Gastrocnemius medialis (tissue), 4 donors: Measurements from ENCODE around the gene EEPD1. TPM values are rescaled to one million over a fixed set of nuclear protein-coding genes. Genes with fewer than 3 reads are reported as not detected.

Experiments used
- ATAC-seq, 2 donors: fragments of 150-250 bp; one replicate each; pipeline ENCODE4 v1.9.1; 2016
- DNase-seq, 2 donors: peaks; one replicate each; pipeline ENCODE4 v3.0.0-alpha.2; 2019
- H3K27ac ChIP-seq, 4 donors: fragments of 200-600 bp; sonication (generic); 1 replicate in 1 of 4; 2 replicates in 3 of 4; pipeline ENCODE4 v1.5.1; 2016 to 2018; ENCODE audit warnings: mild to moderate bottlenecking in 2 of 4, moderate library complexity in 1 of 4
- H3K27me3 ChIP-seq, 3 donors: fragments of 200-600 bp; sonication (generic) in 2 of 3; 1 replicate in 1 of 3; 2 replicates in 2 of 3; pipeline versions ENCODE4 v1.5.1 to v1.6.0; 2016 to 2019; ENCODE audit warnings: mild to moderate bottlenecking in 1 of 3, moderate library complexity in 1 of 3
- H3K36me3 ChIP-seq, 2 donors: fragments of 200-600 bp; sonication (generic) in 1 of 2; one replicate each; pipeline ENCODE4 v1.5.1; 2017 to 2018
- H3K4me1 ChIP-seq, 2 donors: fragments of 200-600 bp; sonication (generic) in 1 of 2; one replicate each; pipeline ENCODE4 v1.5.1; 2016 to 2017; ENCODE audit warnings: mild to moderate bottlenecking in 2 of 2
- H3K4me3 ChIP-seq, 4 donors: fragments of 200-600 bp; sonication (generic) in 3 of 4; 1 replicate in 1 of 4; 2 replicates in 3 of 4; pipeline ENCODE4 v1.5.1; 2016 to 2019; ENCODE audit warnings: mild to moderate bottlenecking in 2 of 4
- H3K9me3 ChIP-seq, 3 donors: fragments of 200-600 bp; sonication (generic) in 2 of 3; 1 replicate in 1 of 3; 2 replicates in 2 of 3; pipeline ENCODE4 v1.5.1; 2016 to 2019
- POLR2A ChIP-seq, 2 donors: fragments of 450-650 bp; IDR thresholded peaks; one replicate each; pipeline ENCODE4 v1.6.1; 2017; ENCODE audit warnings: antibody characterized with exemption in 2 of 2, mild to moderate bottlenecking in 2 of 2, moderate library complexity in 2 of 2
- in situ Hi-C, 4 donors: fragments of 200-750 bp; cut with MboI; loops; one replicate each; pipeline versions ENCODE4 v1.15.0 to v1.8.0; 2017; ENCODE audit warnings: low sequenced_read_pairs in 4 of 4
- intact Hi-C: fragments of 100-400 bp; cut with DNase I; formaldehyde crosslinking; loops from one replicate; pipeline ENCODE4 v1.15.1; 2023; ENCODE audit warnings: low total_unique reads
- total RNA-seq, 4 donors: library from RNA; depleted of rRNA; stranded (reverse); fragments of >200 nt; gene quantifications; one replicate each; pipeline versions ENCODE4 v1.1.0 to v1.2.3, GENCODE V29; 2016
- TF ChIP-seq, protein P1 (sequence below), 5 experiments: fragments of 450-650 bp in 3 of 5; fragments of 200-600 bp in 2 of 5; sonication (generic) in 2 of 5; IDR thresholded peaks in 4 of 5; conservative IDR thresholded peaks in 1 of 5; 1 replicate in 4 of 5; 2 replicates in 1 of 5; pipeline ENCODE4 v1.5.1; 2016 to 2019; ENCODE audit warnings: antibody characterized with exemption in 5 of 5, mild to moderate bottlenecking in 3 of 5, moderate library complexity in 3 of 5

EEPD1 gene
- total RNA-seq, 4 donors from 2014 or later, result 41.0 to 68.5 (median 61.3) TPM

DNA sequence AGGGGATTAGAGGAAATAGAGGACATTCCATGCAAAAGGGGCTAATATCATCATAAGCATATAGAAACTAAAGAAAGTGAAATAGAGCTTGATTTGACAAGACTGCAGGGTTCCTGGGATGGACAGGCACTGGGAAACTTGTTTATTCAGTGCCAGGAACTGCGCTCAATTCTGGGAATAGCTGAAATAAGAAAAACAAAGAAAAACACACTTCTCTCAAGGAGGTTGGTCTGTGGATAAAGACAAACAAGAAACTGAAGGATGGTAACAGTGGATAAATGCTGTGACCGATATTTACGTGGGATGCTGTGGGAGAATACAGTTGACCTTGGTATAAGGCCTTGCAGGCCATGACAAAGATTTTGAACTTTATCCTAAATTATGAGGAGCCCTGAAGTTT, 195.7 kb downstream of the EEPD1 start:
- no peak for DNase-seq
- Histone ChIP-seq H3K27ac (no peak overlapping the region), H3K9me3 (no peaks in the 10 kb centered on the region), H3K27me3 (no peaks in the 10 kb centered on the region), H3K4me3 (no peak overlapping the region), H3K36me3 (no peaks in the 10 kb centered on the region), H3K4me1 (no peaks in the 10 kb centered on the region)
- intact Hi-C loops, result no loop called here
- in situ Hi-C loops, result loop anchor here in 1 of 4 donors (25.0 kb wide), 1 partner anchor 636 kb away; no protein-coding TSS in a partner anchor
- no peak for TF ChIP-seq POLR2A (IDR thresholded peaks at IDR 0.05)
- TF ChIP-seq, protein P1, sequence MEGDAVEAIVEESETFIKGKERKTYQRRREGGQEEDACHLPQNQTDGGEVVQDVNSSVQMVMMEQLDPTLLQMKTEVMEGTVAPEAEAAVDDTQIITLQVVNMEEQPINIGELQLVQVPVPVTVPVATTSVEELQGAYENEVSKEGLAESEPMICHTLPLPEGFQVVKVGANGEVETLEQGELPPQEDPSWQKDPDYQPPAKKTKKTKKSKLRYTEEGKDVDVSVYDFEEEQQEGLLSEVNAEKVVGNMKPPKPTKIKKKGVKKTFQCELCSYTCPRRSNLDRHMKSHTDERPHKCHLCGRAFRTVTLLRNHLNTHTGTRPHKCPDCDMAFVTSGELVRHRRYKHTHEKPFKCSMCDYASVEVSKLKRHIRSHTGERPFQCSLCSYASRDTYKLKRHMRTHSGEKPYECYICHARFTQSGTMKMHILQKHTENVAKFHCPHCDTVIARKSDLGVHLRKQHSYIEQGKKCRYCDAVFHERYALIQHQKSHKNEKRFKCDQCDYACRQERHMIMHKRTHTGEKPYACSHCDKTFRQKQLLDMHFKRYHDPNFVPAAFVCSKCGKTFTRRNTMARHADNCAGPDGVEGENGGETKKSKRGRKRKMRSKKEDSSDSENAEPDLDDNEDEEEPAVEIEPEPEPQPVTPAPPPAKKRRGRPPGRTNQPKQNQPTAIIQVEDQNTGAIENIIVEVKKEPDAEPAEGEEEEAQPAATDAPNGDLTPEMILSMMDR (IDR thresholded peaks at IDR 0.05 in 4 of 5, conservative IDR thresholded peaks at IDR 0.05 in 1 of 5), result no peak
- ATAC-seq, result no peak

DNA sequence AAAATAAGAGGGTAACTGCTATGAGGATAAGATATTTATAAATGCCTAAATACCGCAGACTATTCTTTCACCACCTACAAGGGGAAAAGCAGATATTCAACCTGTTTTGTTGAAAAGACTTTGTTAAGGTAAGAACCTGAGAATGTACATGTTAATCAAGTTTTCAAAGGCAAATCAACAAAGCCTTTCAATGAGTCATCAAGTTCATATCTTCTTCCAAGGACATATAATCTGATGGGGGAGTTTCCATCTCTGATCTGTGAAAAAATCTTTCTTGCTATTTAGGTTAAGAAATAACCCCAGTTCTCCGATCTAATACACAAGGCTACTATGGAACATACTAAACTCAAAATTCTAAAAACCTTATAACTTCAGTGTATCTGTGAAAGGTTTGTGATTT, 196.6 kb downstream of the EEPD1 start:
- in situ Hi-C loops (loop anchor here in 1 of 4 donors (25.0 kb wide), 1 partner anchor 637 kb away; no protein-coding TSS in a partner anchor), intact Hi-C loops (no loop called here)
- Histone ChIP-seq H3K27me3 (no peaks in the 10 kb centered on the region), H3K9me3 (no peaks in the 10 kb centered on the region), H3K36me3 (no peaks in the 10 kb centered on the region), H3K27ac (no peak overlapping the region), H3K4me3 (no peak overlapping the region), H3K4me1 (no peaks in the 10 kb centered on the region)
- ATAC-seq (no peak), DNase-seq (no peak)
- TF ChIP-seq, protein P1 (IDR thresholded peaks at IDR 0.05 in 4 of 5, conservative IDR thresholded peaks at IDR 0.05 in 1 of 5), result no peak
- TF ChIP-seq POLR2A (IDR thresholded peaks at IDR 0.05), result no peak

Other genes with a start within 250 kb of the EEPD1 start
- gene ANLN, start 236.6 kb downstream of the EEPD1 start, total RNA-seq, result 1 to 10 TPM in 3 of 4 donors, under 1 TPM in 1; 0.73 to 1.8 (median 1.3) TPM